Hepatic stellate cell (primary cell): Measurements from ENCODE around the gene ANKRD39.
"Not testable (repeated sequence)": the region's sequence is repeated elsewhere in the genome, so short reads cannot be mapped to it uniquely, and the experiment has no call there.

ENCODE experiments used
- DNase-seq: peaks from one replicate; pipeline ENCODE4 v3.0.0; 2011; ENCODE audit warnings: low spot score

ANKRD39 gene

GRCh38 chr2:96870626-96871255 is 12.9 kb upstream of the ANKRD39 start:
- no peak for DNase-seq

DNA sequence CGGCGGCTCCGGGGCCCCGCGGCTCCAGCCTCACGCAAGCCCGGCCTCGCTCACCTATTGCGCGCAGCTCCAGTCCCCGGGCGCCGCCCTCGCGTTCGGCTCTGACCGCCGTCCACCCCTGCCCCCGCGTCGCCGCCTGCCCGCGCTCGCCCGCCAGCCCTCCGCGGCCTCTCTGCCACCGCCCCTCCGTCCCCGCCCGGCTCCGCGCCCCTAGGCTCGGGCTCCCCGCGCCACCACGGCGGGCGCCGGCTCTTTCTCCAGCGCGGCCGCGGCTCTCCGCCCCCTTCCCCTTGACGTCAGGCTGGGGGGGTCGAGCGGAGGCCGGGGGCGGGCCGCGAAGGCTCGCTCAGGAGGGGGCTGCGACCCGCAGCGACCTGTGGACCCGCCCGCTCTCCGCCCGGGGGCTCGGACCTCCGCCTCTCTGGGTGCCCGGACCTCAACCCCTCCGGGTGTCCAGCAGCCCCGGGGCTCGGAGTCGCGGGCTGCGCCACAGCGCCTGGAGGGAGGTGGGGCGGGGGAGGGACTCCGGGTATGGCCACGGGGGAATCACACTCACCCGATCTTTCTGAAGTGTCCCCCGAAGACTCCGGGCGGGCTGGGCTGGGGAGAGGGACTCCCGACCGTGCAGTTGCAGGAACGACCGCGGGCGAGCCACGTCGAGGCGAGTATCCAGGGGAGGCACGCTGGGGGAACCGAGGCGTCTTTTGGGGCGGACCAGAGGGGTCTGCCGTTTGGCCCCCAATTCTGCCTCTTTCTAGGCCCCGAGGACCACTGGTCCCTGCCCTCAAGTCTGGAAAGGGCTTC is 12.2 kb upstream of the ANKRD39 start, which contains the start of gene SEMA4C:
Gene SEMA4C, minus strand, starts transcription at position 259 of the 804 bp plus-strand sequence. CDS start 2,194 bp downstream, outside the sequence.
- DNase-seq, result peak; percentile 63

DNA sequence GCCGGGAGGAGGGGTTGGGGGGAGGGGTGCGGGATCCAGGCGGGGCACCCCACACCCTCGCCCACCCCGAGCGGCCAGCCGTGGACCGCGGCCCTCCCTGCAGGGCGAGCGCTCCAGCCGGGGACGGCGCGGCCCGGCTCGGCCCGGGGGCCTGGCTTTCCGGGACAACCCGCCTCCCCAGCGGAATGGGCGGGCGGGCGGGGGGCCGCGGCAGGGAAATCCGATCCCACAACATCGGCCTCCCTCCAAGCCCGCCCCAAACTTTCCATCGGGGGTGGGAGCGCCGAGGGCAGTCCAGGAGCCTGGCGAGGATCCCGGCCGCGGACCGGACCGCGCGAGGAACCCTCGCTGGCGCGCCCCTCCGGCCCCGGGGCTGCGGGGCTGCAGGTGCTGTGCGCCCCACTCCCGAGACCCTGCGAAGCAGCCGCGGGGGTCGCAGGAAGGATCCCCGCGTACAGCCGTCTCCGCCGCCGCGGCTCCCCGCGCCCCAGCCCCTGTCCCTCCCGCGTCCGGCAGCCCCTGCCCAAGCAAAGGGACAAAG is 11.5 kb upstream of the ANKRD39 start:
- peak; percentile 89 for DNase-seq

DNA sequence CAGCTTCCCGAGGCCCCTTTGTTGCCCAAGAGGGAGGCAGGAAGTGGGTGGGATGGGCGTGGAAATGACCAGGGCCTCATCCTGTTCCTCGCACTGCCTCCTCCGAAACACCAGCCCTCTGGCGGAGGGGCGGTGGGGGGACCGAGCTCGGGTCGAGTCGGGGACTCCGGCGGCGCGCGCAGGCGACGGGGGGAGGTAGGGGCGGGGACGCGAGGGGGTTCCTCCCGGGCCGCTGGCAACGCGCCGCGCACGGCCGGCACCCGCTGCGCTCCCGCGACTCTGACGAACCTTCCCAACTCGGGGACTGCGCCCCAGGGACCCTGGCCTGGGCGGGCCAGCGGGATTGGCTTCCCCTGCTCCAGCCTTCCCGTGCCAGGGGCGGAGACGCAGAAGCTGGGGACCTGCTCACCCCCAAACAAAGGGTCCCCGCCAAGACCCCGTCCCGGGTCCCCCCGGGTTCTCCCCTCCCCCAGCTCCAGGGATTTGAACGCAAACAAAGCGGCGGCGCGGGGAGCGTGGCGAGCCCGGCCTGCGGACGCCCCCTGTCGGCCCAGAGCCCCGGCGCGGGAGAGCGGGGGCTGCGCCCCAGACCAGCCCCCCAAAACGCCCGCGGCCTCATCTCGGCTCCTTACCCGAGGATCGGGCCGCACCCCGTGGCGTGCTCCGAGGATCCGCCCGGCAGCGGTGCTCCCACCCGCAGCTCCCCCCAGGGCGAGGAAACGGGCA is 10.9 kb upstream of the ANKRD39 start:
- peak; percentile 97 for DNase-seq

GRCh38 chr2:96867756-96868554 is 10.1 kb upstream of the ANKRD39 start:
- DNase-seq, result no peak

DNA sequence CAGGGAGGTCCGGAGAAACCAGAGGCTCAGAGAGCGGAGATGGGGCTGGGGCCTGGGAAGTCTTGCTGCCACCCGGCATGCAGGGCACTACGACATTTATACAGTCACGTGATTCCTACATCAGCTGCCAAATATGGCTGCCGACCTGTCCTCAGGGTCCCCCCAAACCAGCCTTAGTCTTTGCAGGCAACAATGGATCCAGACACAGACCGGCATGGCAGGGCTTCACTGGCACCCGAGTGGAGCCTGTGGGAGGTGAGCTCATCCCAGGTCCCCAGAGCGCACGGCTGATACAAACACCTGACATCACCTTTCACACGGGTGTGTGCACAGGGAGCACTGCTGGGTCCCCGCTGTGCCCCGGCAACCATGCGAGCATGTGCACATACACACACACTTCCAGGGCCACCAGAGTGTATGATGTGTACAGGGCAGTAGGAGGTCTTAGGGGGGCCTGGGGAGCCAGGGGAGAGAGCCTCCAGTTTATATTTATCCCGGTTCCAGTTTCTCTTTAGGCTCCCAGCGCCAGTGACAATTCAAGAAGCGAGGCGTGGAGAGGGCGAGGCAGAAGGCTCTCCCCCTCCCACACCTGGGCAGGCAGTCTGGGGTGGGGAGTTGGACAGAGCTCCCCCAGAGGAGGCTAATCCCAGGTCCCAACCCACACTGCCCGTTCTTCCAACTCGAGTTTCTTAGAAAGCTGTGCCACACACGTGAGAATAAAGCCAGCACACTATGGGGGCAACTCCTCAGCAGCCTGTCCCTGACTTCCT is 9.4 kb upstream of the ANKRD39 start:
- no peak for DNase-seq

DNA sequence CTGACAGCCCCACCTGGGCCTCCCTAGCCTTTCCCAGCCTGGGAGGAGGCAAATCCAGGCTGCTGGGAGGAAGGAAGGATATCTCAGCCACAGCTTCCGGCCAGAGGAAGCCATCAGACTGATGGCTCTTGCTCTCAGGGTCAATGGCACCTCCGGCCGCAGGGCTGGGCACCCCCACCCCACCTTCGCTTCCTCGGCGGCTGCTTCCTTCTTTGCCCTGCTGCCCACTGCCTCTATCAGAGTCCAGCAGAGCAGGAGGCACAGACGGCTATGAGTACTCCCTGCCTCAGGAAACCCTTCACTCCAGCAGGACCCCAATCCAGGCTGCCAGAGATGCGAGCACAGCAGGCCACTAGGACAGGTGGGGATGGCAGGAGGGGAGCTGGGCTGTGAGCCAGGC is 8.8 kb upstream of the ANKRD39 start:
- no peak for DNase-seq

GRCh38 chr2:96866149-96866548 is 8.3 kb upstream of the ANKRD39 start:
- no peak for DNase-seq

- DNase-seq, result no peak
Measured at GRCh38 chr2:96865654-96866053, 7.8 kb upstream of the ANKRD39 start.

GRCh38 chr2:96864343-96865091 is 6.7 kb upstream of the ANKRD39 start:
- DNase-seq, result no peak

DNA sequence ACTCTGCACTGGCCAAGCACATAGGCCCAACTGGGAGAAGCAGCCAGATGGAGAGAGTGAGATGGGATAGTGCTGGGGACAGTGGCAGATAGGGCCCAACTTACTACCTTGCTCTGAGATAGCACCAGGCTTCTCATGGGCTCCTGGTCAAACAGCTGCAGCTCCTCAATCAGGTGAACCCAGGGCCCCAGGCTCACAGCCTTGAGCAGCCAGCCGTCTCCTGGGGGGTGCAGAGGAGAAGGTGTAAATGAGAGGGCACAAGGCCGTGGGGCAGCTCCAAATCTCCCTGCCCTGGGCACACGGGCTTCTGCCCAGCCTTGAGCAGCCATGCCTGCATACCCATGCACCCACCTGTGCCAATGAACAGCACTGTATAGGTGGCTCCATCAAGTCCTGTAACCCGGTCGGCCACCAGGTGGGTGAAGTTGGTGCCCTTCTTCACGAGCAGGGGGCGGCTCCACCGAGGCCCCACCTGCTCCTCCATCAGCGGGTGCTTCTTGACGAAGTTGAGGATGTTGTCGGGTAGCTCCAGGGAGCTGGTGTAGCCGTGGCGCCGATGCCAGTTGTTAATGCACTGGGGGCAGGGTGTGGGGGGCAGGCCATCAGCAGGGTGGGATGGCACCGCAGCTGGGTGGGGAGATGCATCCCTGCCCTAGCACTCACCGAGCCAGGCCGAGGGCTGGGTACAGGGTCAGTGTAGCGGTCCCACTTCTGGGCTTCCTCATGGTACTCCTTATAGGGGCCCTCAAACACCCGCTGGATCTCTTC is 5.9 kb upstream of the ANKRD39 start:
- DNase-seq, result no peak

DNA sequence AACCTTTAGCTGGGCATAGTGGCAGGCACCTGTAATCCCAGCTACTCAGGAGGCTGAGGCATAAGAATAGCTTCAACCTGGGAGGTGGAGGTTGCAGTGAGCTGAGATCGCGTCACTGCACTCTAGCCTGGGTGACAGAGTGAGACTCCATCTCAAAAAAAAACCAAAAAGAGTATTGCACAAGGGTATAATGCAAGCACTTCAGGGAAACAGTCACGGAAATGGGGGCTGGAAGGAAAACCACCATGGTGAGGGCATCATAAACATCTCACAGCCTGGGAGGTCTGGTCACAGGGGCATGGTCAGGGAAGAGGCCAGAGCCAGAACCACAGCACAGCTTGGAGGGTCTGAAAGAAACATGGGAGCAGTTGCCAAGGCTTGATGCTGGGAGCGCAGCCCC is 5.2 kb upstream of the ANKRD39 start:
- not testable (repeated sequence) for DNase-seq

DNA sequence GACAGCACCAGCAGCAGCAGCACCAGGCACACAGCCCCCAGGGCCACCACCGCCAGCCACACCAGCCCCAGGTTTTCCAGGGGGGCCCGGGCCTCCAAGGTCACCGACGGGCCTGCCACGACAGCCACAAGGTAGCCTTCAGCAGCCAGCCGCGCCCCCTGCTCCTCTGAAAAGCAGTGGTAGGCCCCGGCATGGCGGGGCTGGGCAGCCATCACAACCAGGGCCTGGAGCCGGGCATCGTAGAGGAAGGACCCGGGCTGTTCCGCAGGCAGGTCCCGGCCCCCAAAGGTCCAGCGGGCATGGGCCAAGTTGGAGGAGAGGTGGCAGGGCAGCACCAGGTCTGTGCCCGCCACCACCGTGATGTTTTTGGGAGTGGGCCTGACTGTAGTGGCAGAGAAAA is 3.3 kb upstream of the ANKRD39 start:
- DNase-seq, result no peak

DNA sequence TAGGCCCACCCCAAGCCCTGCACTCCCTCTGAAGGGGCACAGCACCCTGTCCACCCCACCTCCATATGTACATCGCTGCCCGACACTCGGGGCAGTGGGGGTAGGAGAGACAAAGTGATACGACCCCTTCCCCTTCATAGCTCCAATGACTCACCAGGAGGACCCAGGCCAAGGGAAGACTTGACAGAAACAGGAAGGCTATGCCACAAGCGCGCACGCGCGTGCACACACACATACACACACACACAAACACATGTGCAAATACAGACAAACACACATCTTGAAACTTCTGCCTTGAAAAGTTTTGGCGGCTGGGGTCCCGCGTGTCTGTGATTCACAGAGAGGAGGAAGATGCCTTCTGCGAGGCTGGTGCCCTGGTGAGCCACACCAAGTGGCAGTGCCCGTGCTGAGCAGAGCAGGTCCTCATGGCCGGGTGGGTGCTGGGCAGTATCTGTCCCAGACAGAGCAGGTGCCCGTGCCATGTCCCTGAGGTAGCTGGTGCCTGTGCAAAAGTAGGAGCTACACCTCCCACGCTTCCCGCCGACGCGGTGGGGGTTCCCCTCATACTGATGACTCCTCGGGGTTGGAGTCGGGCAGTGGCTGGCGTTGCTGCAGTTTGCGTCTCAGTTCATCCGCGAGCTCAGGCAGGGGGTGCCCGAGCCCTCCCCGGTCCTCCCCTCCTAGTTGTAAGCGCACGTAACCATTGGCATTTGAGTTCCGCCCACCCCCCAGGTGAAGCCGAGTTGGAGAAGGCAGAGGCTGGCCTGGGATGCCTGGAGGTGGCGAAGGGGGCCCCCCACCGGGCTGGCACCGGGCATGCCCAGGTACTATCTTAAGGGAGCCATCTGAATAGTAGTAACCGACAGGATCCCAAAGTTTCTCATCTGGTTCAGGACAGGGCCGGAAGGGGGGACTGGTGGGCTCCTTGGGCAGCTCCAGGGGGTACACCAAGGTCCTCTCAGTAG is 2.5 kb upstream of the ANKRD39 start:
- DNase-seq, result no peak

DNA sequence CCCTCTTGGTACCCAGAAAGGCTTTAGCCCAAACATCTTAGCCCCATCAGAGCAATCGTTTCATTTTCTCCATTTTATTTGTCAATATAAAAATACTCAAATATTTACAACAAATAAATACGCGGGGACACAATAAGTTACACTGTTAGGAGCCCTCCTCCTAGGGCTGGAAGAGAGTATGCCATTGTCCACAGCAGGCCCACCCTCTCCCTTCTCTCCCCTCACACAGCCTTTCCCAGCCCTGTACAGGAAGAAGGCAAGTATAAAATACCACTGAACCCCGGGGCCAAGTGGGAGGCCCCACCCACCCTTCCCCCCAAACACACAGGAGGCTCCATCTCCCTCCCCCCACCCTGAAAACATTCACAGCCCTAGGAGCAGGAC is 1.9 kb upstream of the ANKRD39 start:
- DNase-seq, result no peak

- DNase-seq, result no peak
Measured at GRCh38 chr2:96859099-96859649, 1.4 kb upstream of the ANKRD39 start.

- DNase-seq, result no peak
Measured at GRCh38 chr2:96856776-96857666, 795 bp downstream of the ANKRD39 start.
